ENCODE measurements around the gene B3GAT1. TPM values are rescaled to one million over a fixed set of nuclear protein-coding genes. Genes with fewer than 3 reads are reported as not detected.

The B3GAT1 gene
- polyA plus RNA-seq, 3 donors: not detected

DNA sequence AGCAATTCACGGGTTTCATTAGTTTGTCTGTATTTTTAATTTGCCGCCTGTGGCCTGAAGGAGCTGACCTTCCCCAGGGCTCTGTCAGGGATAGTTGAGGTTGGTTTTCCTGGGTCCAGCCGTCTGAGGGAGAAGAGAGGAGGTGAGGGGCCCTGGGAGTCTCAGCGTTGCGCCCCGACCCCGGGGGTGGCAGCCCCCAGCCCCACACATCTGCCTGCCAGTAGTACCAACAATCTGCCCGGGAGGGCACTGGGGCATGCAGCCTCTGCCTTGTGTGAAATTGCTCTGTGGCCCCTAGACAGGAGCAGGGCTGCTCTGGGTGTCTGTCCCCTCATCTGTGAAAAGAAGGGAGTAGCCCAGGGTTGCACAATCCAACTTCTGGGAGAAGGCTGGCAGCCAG, 6.6 kb downstream of the B3GAT1 start:
- H3K4me1 Mint-ChIP-seq: no peaks in the 10 kb centered on the region
- peaks cover 12 to 21% (median 12%) of the 10 kb centered on the region in 3 donors for H3K27me3 Mint-ChIP-seq (ENCODE audit: low read depth in 3 of 3)
- peaks cover 0 to 10% of the 10 kb centered on the region in 2 donors for H3K27me3 ChIP-seq (ENCODE audit: control insufficient read depth in 2 of 2, insufficient read depth in 2 of 2, low read length in 2 of 2)

DNA sequence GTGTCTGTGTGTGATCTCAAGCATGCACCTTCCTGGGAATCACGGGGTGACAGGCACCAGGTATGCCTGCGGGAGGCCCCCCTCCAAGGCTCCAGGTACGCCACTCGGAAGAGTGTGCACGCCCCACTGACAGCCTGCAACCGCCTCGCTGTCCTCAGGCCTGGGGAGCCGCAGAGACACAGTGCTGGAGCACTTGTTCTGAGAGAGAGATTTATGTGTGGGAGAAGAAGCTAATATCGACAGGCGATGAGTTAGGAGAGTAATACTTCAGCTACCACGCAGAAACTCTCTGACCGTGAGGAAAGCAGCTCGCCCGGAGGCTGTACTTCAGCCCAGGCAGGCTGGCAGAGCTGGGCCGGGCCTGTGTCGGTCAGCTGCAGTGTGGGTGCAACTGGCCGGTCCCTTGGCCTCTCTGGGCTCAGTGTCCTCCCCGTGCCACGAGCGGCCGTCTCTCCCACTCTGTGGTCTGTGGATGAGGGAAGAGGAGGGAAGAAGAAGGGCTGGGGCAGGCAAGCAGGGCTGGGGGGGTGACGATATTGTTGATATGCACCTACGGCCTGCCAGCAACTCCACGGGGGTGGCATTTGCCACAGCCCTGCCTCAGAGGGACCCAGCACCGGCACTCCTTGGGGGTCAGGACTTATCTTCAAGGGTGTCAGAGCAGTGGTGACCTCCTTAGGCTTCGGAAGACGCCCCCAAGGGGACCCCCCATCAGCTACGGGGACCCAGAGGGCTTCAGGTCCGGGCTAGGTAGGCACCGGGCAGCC, 7.3 kb downstream of the B3GAT1 start:
- H4K20me1 ChIP-seq (ENCODE audit: insufficient read depth, low read length): no peaks in the 10 kb centered on the region
- H3K79me2 ChIP-seq (ENCODE audit: insufficient read depth, low read length): no peaks in the 10 kb centered on the region
- H3K27me3 ChIP-seq (ENCODE audit: control insufficient read depth in 2 of 2, insufficient read depth in 2 of 2, low read length in 2 of 2): peaks cover 0 to 3% of the 10 kb centered on the region in 2 donors
- Mint-ChIP-seq H3K27ac (peak overlapping the region in 1 of 7 donors; percentile 72), H3K36me3 (no peaks in the 10 kb centered on the region), H3K27me3 (ENCODE audit: low read depth in 3 of 3) (peaks cover 5 to 14% (median 5%) of the 10 kb centered on the region in 3 donors), H3K4me1 (no peaks in the 10 kb centered on the region), H3K9me3 (peaks cover 0 to 2% (median 0%) of the 10 kb centered on the region in 7 donors), H3K4me3 (no peak overlapping the region)
- H3K4me3 ChIP-seq (replicated peaks in 1 of 3; ENCODE audit: low read depth in 2 of 3, low read length in 3 of 3): no peak overlapping the region
- H3K4me2 ChIP-seq (replicated peaks; ENCODE audit: extremely low read depth, low read length, poor library complexity, severe bottlenecking): no peak overlapping the region
- WGBS (ENCODE audit: insufficient coverage): 92% methylated on average over 23 of the region's 30 CpGs
- H3K4me1 ChIP-seq (ENCODE audit: control insufficient read depth in 1 of 2, insufficient read depth in 2 of 2, low read length in 2 of 2): no peaks in the 10 kb centered on the region
- no peak overlapping the region for H3K9ac ChIP-seq (ENCODE audit: insufficient read depth, low read length, poor library complexity, severe bottlenecking)
- TF ChIP-seq, protein P1, sequence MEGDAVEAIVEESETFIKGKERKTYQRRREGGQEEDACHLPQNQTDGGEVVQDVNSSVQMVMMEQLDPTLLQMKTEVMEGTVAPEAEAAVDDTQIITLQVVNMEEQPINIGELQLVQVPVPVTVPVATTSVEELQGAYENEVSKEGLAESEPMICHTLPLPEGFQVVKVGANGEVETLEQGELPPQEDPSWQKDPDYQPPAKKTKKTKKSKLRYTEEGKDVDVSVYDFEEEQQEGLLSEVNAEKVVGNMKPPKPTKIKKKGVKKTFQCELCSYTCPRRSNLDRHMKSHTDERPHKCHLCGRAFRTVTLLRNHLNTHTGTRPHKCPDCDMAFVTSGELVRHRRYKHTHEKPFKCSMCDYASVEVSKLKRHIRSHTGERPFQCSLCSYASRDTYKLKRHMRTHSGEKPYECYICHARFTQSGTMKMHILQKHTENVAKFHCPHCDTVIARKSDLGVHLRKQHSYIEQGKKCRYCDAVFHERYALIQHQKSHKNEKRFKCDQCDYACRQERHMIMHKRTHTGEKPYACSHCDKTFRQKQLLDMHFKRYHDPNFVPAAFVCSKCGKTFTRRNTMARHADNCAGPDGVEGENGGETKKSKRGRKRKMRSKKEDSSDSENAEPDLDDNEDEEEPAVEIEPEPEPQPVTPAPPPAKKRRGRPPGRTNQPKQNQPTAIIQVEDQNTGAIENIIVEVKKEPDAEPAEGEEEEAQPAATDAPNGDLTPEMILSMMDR (IDR thresholded peaks at IDR 0.05): no peak
- no peak overlapping the region for H2AFZ ChIP-seq (ENCODE audit: insufficient read depth, low read depth, low read length, poor library complexity, severe bottlenecking)
- intact Hi-C loops (cut with micrococcal nuclease): no loop called here
- no peaks in the 10 kb centered on the region for H3K36me3 ChIP-seq (replicated peaks in 1 of 2; ENCODE audit: control insufficient read depth in 1 of 2, insufficient read depth in 2 of 2, low read length in 2 of 2)
- H3K27ac ChIP-seq (ENCODE audit: low read depth in 1 of 2, low read length in 2 of 2): no peak overlapping the region
- H3K9me3 ChIP-seq (replicated peaks in 1 of 2; ENCODE audit: control insufficient read depth in 1 of 2, insufficient read depth in 1 of 2, low read length in 2 of 2): no peaks in the 10 kb centered on the region
- DNase-seq: no peak

More for the DNA sequence above, 6.6 kb downstream of the B3GAT1 start:
- 88% methylated on average over 3 of the region's 8 CpGs for WGBS (ENCODE audit: insufficient coverage)
- Histone ChIP-seq H3K4me3 (replicated peaks in 1 of 3; ENCODE audit: low read depth in 2 of 3, low read length in 3 of 3) (no peak overlapping the region), H3K79me2 (ENCODE audit: insufficient read depth, low read length) (no peaks in the 10 kb centered on the region), H4K20me1 (ENCODE audit: insufficient read depth, low read length) (no peaks in the 10 kb centered on the region), H3K27ac (ENCODE audit: low read depth in 1 of 2, low read length in 2 of 2) (no peak overlapping the region), H3K9ac (ENCODE audit: insufficient read depth, low read length, poor library complexity, severe bottlenecking) (no peak overlapping the region), H3K36me3 (replicated peaks in 1 of 2; ENCODE audit: control insufficient read depth in 1 of 2, insufficient read depth in 2 of 2, low read length in 2 of 2) (no peaks in the 10 kb centered on the region), H2AFZ (ENCODE audit: insufficient read depth, low read depth, low read length, poor library complexity, severe bottlenecking) (no peak overlapping the region), H3K4me1 (ENCODE audit: control insufficient read depth in 1 of 2, insufficient read depth in 2 of 2, low read length in 2 of 2) (no peaks in the 10 kb centered on the region), H3K4me2 (replicated peaks; ENCODE audit: extremely low read depth, low read length, poor library complexity, severe bottlenecking) (no peak overlapping the region), H3K9me3 (replicated peaks in 1 of 2; ENCODE audit: control insufficient read depth in 1 of 2, insufficient read depth in 1 of 2, low read length in 2 of 2) (no peaks in the 10 kb centered on the region)
- H3K27ac Mint-ChIP-seq: no peak overlapping the region
- no peaks in the 10 kb centered on the region for H3K36me3 Mint-ChIP-seq
- DNase-seq: no peak
- TF ChIP-seq, protein P1 (IDR thresholded peaks at IDR 0.05): no peak
- peaks cover 0 to 2% (median 0%) of the 10 kb centered on the region in 7 donors for H3K9me3 Mint-ChIP-seq
- H3K4me3 Mint-ChIP-seq: no peak overlapping the region
- intact Hi-C loops (cut with micrococcal nuclease): no loop called here

Measured in CD14-positive monocyte (primary cell).